GM11168 (cell line): Measurements from ENCODE around the gene INPP5D.
"Not testable (repeated sequence)": the region's sequence is repeated elsewhere in the genome, so short reads cannot be mapped to it uniquely, and the experiment has no call there.

Source experiments
- in situ Hi-C: fragments of 300-500 bp; cut with MboI; formaldehyde crosslinking; loops from one replicate; pipeline ENCODE4 v1.12.0; 2022; ENCODE audit warnings: low sequenced_read_pairs; ENCODE audit not compliant: unreplicated experiment

The INPP5D gene

DNA sequence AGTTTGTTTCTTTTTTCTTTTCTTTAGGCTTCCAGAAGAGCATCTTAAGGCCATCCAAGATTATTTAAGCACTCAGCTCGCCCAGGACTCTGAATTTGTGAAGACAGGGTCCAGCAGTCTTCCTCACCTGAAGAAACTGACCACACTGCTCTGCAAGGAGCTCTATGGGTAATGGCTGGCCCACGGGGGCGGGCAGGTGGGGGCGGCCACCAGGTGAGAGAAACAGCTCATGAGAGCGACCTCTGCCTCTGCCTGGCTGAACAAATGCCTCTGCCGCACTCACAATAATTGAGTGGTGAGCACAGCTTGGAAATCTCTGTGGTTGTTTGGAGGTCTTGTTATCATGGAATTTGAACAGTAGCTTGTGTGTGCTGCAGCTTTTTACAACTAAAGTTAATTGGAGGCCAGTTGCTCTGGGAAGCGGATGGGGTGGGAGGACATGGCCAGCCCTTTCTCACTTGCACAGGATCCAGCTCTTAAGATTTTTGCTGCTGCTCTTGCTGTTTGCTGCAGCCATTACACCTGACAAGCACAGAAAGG lies 70.4 kb downstream of the INPP5D start:
- in situ Hi-C loops = no loop called here

- in situ Hi-C loops = no loop called here
Measured at GRCh38 chr2:233131936-233132720, 72.0 kb downstream of the INPP5D start.

DNA sequence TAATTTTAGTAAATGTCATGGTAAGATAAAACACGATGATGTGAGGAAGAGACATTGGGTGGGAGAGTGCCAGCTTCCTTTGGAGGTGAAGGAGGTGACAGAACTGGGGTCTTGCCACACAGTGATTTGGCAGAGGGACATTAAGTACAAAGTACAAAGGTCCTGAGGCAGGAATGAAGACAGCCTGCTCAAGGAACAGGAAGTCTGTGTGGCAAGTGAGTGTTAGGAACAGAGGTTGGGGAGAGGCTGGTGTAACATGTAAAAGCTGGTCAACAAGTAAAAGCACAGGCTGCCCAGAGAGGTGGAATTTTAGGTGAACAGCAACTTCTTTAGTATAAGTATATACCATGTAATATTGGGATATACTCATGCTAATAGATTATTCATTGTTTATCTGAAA lies 73.1 kb downstream of the INPP5D start:
- in situ Hi-C loops = no loop called here

- in situ Hi-C loops = no loop called here
Measured at GRCh38 chr2:233135421-233135820, 75.3 kb downstream of the INPP5D start.

- in situ Hi-C loops = no loop called here
Measured at GRCh38 chr2:233137040-233137439, 76.9 kb downstream of the INPP5D start.

- in situ Hi-C loops = no loop called here
Measured at GRCh38 chr2:233140077-233140585, 80.0 kb downstream of the INPP5D start.

GRCh38 chr2:233140978-233141377 lies 80.8 kb downstream of the INPP5D start:
- in situ Hi-C loops = no loop called here

GRCh38 chr2:233141901-233142300 lies 81.8 kb downstream of the INPP5D start:
- in situ Hi-C loops = no loop called here

- in situ Hi-C loops = no loop called here
Measured at GRCh38 chr2:233142355-233142897, 82.3 kb downstream of the INPP5D start.

GRCh38 chr2:233143700-233144331 lies 83.7 kb downstream of the INPP5D start:
- in situ Hi-C loops = no loop called here

- in situ Hi-C loops = no loop called here
Measured at GRCh38 chr2:233145726-233146125, 85.6 kb downstream of the INPP5D start.

GRCh38 chr2:233146194-233146593 lies 86.1 kb downstream of the INPP5D start:
- in situ Hi-C loops = no loop called here

- in situ Hi-C loops = no loop called here
Measured at GRCh38 chr2:233147136-233147828, 87.1 kb downstream of the INPP5D start.

GRCh38 chr2:233147829-233148167 lies 87.7 kb downstream of the INPP5D start:
- in situ Hi-C loops = no loop called here

- in situ Hi-C loops = no loop called here
Measured at GRCh38 chr2:233148354-233148753, 88.2 kb downstream of the INPP5D start.

GRCh38 chr2:233152541-233152940 lies 92.4 kb downstream of the INPP5D start:
- in situ Hi-C loops = no loop called here

DNA sequence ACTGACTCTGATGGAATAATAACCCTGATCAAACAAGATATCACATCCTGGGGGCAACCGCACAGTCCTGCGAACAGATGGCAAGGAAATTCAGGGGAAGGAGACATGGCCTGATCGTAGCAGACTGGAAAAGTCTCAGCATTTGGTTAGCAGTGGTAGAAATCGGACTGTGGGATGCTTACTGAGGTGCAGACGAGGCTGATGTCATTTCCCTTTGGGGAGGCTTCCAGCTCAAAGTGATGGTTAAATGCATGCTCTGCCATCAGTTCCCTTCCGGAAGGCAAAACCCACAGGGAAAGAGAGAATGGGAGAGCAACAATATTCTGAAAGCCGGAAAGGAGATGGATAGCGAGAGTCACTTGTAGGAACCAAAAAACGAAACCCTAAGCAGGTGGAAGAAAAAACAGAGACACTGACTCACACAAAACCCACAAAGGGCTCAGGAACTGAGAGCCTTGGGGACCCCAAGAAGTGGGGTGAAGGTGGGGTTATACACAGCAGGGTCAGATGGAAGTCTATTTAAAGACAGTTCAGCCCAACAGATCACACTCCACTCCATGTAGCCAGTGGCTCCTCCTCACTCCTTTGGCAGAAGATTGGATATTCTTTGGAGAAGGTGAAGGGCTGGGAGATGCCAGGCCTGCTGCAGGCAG lies 93.1 kb downstream of the INPP5D start:
- in situ Hi-C loops = no loop called here

DNA sequence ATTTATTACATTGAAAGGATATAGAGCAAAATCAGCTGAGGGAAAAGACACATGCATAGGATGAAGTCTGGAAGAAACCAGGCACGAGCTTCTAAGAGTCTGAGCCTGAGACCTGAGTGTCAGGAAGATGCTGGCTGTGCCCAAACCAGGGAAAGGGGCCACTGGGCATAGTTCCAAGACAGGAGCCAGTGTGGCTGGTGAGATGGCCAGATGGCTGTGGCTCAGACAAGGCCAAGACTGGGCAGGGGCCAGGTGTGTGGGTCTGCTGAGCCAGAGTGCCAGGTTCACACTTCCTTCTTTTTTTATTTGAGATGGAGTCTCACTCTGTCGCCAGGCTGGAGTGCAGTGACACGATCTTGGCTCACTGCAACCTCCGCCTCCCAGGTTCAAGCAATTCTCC lies 95.9 kb downstream of the INPP5D start:
- in situ Hi-C loops = no loop called here

DNA sequence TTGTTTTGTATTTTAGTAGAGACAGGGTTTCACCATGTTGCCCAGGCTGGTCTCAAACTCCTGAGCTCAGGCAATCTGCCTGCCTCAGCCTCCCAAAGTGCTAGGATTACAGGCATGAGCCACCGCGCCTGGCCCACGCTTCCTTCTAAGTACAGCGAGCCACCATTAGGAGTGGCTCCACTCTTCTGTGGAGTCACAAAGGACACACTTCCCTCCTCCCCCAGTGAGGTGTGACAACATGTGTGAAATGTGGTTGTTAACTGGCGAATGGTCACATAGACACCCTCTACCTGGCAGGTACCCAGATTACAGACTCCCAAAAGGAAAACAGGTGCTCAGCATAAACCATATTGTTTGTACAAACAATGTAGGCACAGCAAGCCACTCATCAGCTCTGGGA lies 96.3 kb downstream of the INPP5D start:
- in situ Hi-C loops = not testable (repeated sequence)

DNA sequence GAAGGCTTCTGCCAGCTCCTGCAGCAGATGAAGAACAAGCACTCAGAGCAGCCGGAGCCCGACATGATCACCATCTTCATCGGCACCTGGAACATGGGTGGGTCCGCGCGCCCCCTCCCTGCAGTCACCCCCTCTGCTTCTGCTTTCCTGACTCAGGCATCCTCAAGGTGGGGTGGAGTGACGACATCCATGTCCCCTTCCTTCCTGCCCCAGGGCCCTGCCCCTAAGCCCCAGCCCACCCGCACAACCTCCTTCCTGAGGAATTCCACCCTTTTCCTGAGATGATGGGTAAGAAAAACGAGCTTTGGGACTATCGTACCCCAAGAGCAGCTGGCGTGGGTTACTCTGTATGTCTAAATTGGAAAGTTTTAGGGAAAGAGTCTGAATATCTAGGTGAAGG lies 101.6 kb downstream of the INPP5D start:
- in situ Hi-C loops = no loop called here
